ENCODE measurements around the gene MARCHF11.

The MARCHF11 gene

GRCh38 chr5:16134204-16134603 is 45.4 kb downstream of the MARCHF11 start:
- DNase-seq (ENCODE audit: low read depth): no peak

DNA sequence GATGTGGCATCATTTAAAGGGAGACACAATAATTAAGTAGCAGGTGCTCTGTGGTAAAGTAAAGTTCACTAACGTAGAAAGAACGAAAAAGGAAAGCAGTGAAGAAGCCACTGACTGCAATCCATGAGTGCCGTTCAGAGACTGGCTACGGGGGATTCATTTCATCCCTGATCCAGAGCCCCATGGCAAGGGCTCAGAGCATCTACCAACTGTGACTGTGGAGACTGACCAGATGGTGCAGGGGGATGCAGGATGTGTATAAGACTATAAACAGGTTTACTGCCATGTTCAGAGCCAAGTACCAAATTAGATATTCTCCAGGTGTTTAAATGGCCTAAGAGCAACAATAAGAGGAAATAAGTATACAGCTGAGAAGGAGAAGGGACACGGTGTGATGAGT is 47.7 kb downstream of the MARCHF11 start:
- no peak for DNase-seq (ENCODE audit: low read depth)

GRCh38 chr5:16128944-16129343 is 50.6 kb downstream of the MARCHF11 start:
- DNase-seq (ENCODE audit: low read depth): no peak

DNA sequence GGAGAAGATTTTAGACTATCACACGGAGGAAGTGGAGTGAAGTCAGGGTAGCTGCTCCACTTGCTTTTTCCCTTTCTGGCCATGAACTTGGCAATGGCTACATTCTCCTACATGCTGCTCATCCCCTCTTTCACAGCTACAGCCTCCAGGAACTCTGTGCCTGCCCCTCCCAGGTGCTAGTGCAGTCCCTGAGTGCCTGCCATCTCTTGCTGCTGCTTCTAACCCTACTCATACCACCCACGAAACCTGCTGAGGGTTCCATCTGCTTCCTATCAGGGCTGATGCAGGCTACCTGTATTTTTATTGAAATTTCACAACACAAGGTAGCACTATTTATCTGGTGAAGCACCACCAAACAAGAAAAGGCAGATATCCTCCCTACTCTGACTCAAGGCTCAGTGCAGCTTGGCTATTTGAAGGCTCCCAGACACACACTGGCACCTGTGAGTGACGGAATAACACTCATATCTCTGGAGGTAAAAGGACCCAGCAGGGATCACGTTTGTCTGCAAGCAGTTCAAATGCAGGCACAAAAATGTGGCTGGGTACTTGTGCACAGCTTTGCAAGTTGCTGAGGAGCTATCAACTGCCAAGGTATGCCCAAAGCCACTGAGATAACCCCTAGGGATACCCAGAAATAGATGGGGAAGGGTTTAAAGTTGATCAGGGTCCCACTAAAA is 51.6 kb downstream of the MARCHF11 start:
- no peak for DNase-seq (ENCODE audit: low read depth)

- DNase-seq (ENCODE audit: low read depth): no peak
Measured at GRCh38 chr5:16120579-16120978, 59.0 kb downstream of the MARCHF11 start.

DNA sequence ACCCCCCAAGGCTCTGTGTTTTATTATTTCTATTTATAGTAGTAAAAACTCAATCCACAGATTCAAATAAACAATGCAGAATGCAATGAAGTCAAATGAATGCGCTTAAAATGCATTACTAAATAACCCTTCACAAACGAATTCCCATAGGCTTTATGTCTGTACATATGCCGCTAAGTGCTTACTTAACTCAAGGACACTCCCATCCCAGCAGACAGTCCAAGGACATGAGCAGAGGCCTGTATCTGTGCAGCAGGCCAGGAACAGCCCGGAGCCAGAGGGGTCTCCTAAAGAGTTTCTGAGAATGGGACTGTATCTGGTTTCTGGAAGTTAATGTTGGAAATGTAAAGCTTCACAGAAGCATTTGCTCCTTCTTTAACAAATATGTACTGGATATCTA is 59.8 kb downstream of the MARCHF11 start:
- no peak for DNase-seq (ENCODE audit: low read depth)

DNA sequence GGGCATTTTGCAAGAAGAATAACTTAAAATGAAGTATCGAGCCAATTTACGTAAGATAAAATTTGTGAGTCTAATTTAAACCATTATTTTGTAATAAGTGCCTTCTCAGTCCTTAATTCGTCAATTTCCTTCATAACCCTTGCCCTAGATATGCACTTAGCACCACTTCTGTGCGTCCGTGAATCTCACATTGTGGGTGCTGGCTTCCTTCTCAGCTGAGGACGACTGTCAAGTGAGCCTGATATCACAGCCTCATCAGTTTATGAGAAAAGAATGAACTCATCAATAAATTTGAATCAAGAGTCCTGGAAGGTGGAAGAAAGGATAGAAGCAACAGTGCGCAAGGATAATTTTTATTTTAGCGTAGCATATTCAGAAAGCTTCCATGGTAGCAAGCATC is 64.5 kb downstream of the MARCHF11 start:
- no peak for DNase-seq (ENCODE audit: low read depth)

DNA sequence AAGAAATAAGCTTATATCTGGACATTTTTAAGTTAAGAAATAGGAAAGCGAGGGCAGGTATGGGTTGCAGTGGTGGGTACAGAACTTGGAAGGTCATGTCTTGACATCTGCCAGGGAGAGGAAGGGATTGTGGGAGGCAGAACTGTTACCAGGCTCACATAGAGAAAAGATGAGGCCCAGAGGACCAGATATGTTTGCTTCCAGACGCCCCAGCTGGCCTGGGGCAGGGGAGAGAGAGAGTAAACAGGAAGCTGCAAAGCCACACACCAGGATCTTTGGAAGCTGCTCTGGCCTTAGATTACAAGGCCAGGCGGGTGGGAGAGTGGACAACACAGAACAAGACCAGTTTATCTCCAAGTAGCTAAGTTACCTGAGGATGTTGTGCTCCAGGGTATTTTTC is 71.2 kb downstream of the MARCHF11 start:
- DNase-seq (ENCODE audit: low read depth): no peak

DNA sequence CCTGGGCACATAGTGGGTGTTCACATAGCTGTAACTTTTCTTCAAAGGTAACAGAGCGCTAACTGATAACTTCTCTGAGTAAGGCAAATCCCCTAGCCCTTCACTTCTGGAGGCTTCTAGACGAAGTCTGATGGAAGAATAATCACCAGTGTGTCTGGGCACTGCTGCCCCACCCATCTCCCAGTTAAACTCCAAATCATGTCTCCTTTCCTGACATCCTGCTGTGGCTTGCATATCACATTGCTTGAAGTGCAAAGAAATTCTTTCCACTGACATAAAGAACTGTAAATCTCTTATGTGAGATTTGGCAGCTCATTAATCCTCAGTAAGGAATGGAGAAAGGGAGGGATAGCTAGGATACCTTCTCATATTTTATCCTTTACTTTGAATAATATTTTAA is 74.6 kb downstream of the MARCHF11 start:
- no peak for DNase-seq (ENCODE audit: low read depth)

- DNase-seq (ENCODE audit: low read depth): no peak
Measured at GRCh38 chr5:16095612-16096011, 84.0 kb downstream of the MARCHF11 start.

- DNase-seq (ENCODE audit: low read depth): no peak
Measured at GRCh38 chr5:16090270-16090669, 89.3 kb downstream of the MARCHF11 start.

DNA sequence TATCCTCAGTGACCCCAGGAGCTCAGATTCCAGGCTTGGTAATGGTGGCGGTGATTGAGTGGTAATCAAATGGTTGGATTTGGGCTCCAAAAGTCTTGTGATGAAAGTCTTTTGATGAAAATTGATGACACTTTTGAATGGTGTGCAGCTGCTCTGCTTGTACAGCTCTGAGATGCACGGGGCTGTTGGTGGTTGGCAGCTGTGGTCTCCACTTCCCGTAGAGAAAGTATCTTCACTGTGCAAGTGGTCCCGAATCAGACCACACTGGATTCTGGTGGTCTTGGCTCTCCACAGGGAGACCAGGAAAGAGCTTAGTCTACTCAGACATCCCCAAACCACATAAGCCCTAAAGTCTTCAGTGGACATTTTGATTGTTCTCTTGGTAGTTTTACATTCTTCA is 96.6 kb downstream of the MARCHF11 start:
- DNase-seq (ENCODE audit: low read depth): no peak

- no peak for DNase-seq (ENCODE audit: low read depth)
Measured at GRCh38 chr5:16082053-16082452, 97.5 kb downstream of the MARCHF11 start.

DNA sequence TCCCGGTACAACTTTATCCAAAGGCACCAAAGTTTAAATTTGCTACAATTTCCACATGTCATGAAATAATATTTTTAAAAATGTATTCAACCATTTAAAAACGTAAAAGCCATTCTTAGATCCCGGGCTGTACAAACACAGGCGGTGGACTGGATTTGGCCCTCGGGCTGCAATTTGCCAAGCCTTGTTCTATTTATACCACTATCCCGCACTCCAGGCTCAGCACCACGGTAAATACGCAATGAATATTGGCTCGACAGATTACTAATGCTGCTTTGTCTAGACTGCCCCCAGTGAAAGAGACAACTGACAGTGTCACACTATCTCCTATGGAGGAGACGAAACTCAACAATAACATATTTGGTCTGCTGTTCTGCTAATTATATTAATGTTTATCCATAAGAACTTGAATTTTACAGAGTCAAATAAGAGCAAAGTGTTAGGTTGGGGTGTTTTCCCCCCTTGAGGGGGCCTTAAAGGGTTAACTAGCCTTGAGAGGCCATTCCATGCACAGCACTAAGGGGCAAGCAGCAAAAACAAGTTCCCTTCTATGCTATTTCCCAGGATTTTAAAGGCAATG is 98.1 kb downstream of the MARCHF11 start:
- no peak for DNase-seq (ENCODE audit: low read depth)

GRCh38 chr5:16076657-16077056 is 102.9 kb downstream of the MARCHF11 start:
- no peak for DNase-seq (ENCODE audit: low read depth)

DNA sequence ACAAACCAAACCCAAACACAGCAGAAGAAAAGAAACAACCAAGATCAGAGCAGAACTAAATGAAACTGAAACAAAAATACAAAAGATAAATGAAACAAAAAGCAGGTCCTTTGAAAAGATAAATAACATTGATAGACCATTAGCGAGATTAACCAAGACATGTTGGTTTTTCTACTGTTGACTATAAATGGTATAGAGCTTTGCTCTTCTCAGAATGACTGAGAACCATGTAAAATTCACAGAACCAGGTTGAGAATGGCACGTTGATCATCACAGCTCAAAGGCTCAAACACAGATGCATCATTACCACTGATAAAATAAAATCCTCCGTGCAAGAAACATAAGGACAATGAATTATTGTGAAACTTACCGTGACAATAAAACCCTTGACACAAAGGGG is 105.2 kb downstream of the MARCHF11 start:
- no peak for DNase-seq (ENCODE audit: low read depth)

DNA sequence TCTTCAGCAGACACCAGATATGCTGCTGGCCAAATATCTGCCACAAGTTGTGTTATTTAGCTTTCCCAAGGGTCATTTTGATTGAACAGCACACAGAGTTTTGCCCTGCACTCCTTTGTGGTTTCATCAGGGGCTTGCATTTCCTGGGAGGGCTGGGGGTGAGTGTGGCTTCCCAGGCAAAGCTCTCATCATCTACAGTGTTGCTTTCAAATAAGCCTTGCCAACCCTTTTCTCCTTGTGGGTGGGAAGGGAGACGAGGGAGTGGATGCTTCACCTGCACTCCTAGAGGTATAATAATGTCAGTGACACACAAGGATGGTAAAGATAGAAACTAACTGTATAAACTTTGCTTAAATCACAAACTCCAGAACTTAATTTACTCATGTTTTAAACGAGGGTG is 107.0 kb downstream of the MARCHF11 start:
- no peak for DNase-seq (ENCODE audit: low read depth)

DNA sequence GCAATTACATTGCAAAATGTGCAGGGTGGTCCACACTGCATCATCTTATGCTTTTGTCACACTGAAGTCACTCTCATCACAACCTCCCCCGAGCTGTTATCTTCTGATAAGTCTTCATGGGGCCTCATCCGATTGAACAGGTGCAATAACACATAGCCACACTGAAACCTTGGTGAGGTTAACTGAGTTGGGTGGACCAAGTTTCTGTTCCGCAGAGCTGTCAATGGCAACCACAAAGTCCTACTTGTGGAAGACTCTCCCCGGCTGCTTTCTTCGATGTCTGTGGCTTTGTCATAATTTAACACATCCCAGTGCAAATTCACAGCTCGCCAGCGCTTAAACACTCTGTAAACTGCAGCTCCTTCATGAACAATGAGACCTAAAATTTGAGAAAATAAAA is 112.2 kb downstream of the MARCHF11 start:
- DNase-seq (ENCODE audit: low read depth): no peak

- no peak for DNase-seq (ENCODE audit: low read depth)
Measured at GRCh38 chr5:16066810-16067209, 112.8 kb downstream of the MARCHF11 start.

- no peak for DNase-seq (ENCODE audit: low read depth)
Measured at GRCh38 chr5:16066320-16066719, 113.3 kb downstream of the MARCHF11 start.

DNA sequence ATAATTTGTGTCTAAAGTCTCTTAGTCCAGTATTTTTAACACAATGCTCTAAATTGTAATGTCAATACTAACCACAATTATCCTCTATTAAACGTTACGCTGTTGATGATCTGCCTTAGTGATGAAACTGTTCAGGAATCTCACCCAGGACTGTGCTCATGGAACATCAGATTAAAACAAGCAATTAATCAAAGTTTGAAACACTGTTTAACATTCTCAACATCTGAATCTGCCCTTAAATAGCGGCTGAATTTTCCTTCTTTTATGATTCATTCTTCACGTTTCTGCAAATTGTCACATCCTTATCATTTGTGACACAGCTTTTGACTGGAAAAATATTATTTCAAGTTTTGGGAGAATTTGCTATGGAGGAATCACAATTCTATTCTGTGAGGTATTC is 113.8 kb downstream of the MARCHF11 start:
- DNase-seq (ENCODE audit: low read depth): no peak

DNA sequence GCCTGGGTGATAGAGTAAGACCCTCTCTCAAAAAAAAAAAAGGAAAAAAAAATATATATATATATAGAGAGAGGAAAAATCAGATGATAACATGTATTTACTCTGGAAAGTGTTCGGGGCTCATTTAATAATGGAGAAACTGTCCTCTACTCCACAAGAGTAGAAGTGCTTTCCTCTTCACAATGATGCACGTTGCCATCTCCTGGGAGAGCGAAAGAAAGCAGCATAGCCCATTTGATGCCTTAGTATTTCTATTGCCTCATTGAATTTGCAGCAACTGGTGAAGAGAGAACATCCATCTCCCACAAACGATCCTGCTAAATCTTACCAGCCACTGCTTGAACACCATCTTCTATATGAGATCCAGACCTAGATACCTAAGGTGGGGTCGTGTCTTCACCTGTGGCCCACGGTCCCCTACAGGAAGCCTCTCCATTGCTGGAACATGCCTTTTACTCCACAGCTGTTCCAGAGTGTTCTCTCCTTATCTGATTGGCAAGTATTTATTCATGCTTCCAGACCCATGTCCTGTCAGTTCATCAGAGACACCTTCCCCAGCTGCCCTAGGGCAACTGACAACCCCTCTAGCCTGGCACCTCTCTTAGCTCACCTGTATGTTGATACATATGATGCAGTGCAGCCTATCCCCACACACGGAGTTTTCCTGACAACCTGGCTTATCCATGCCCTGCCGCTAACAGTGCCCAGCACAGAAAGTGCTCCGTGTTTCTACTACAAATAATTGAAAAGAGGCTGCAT is 115.3 kb downstream of the MARCHF11 start:
- no peak for DNase-seq (ENCODE audit: low read depth)

- DNase-seq (ENCODE audit: low read depth): no peak
Measured at GRCh38 chr5:16061163-16061562, 118.4 kb downstream of the MARCHF11 start.

All from T follicular helper cell (primary cell).